ENCODE data around the gene AZIN2.

GRCh38 chr1:33074193-33074945, 6.6 kb upstream of the AZIN2 start:
- TF ChIP-seq CTCF (IDR thresholded peaks at IDR 0.05) (no peak), POLR2A (IDR thresholded peaks at IDR 0.05) (no peak)
